SU-DHL-6 (cell line): ENCODE measurements around the gene RPS6KA2.

Experiments
- H2AFZ ChIP-seq: fragments of 200-600 bp; sonication (generic); 2 replicates; pipeline ENCODE4 v1.6.1; 2014; ENCODE audit warnings: low read depth, mild to moderate bottlenecking, moderate library complexity, mixed read lengths, antibody characterized with exemption, low read length; ENCODE audit not compliant: severe bottlenecking
- H3F3A ChIP-seq: fragments of 200-600 bp; shearing (Covaris generic); 2 replicates; pipeline ENCODE4 v1.6.0; 2016; ENCODE audit warnings: antibody characterized with exemption, mild to moderate bottlenecking; ENCODE audit not compliant: insufficient read depth
- H3K27ac ChIP-seq: fragments of 200-600 bp; sonication (generic); 2 replicates; pipeline ENCODE4 v1.5.1; 2016; ENCODE audit warnings: low read depth, mild to moderate bottlenecking, low read length, moderate library complexity, mixed read lengths
- H3K27me3 ChIP-seq: fragments of 200-600 bp; sonication (generic), shearing (Covaris generic); 2 replicates; pipeline ENCODE4 v1.6.0; 2014; ENCODE audit warnings: mild to moderate bottlenecking, low read length
- H3K36me3 ChIP-seq: fragments of 200-600 bp; sonication (generic); 2 replicates; pipeline ENCODE4 v1.6.1; 2014; ENCODE audit warnings: mild to moderate bottlenecking, low read length, mixed read lengths
- H3K4me2 ChIP-seq: fragments of 300-600, 200-600 bp; shearing (Covaris generic), sonication (generic); 2 replicates; pipeline ENCODE4 v1.6.0; 2014; ENCODE audit warnings: low read length, low read depth, mild to moderate bottlenecking; ENCODE audit not compliant: poor library complexity, severe bottlenecking
- H3K4me3 ChIP-seq: fragments of 200-600 bp; sonication (generic); 2 replicates; pipeline ENCODE4 v1.5.1; 2014; ENCODE audit warnings: antibody characterized with exemption, low read length, mild to moderate bottlenecking, mixed read lengths; ENCODE audit not compliant: insufficient read depth, poor library complexity, severe bottlenecking
- H3K79me2 ChIP-seq: fragments of 200-600 bp; sonication (generic); 2 replicates; pipeline ENCODE4 v1.6.1; 2014; ENCODE audit warnings: mild to moderate bottlenecking, low read length, moderate library complexity; ENCODE audit not compliant: insufficient read depth
- H3K9ac ChIP-seq: fragments of 200-600 bp; sonication (generic); 2 replicates; pipeline ENCODE4 v1.7.0; 2014; ENCODE audit warnings: mild to moderate bottlenecking, low read length
- H3K9me2 ChIP-seq: fragments of 200-600 bp; sonication (generic); replicated peaks from 2 replicates; pipeline ENCODE4 v1.6.1; 2014; ENCODE audit warnings: low read length; ENCODE audit not compliant: insufficient read depth
- H3K9me3 ChIP-seq: fragments of 200-600 bp; sonication (generic); 2 replicates; pipeline ENCODE4 v1.6.1; 2014; ENCODE audit warnings: low read length, mixed read lengths; ENCODE audit not compliant: insufficient read depth
- H4K20me1 ChIP-seq: fragments of 200-600 bp; sonication (generic); 2 replicates; pipeline ENCODE4 v1.6.1; 2014; ENCODE audit warnings: low read depth, mild to moderate bottlenecking, antibody characterized with exemption, low read length, moderate library complexity, mixed read lengths
- CTCF ChIP-seq: fragments of 200-600 bp; sonication (generic); IDR thresholded peaks from one replicate; pipeline ENCODE4 v1.5.1; 2017; ENCODE audit warnings: antibody characterized with exemption, mild to moderate bottlenecking, low read length, moderate library complexity; ENCODE audit not compliant: insufficient read depth, poor library complexity, severe bottlenecking
- EZH2phosphoT487 ChIP-seq: fragments of 200-600 bp; sonication (generic), shearing (Covaris generic); conservative IDR thresholded peaks from 2 replicates; pipeline ENCODE4 v1.6.1; 2018; ENCODE audit warnings: mild to moderate bottlenecking, antibody characterized with exemption, low read length, moderate library complexity, mixed read lengths

The RPS6KA2 gene

GRCh38 chr6:166578536-166579236 is 48.4 kb downstream of the RPS6KA2 start:
- Histone ChIP-seq H4K20me1 (no peaks in the 10 kb centered on the region), H3F3A (no peaks in the 10 kb centered on the region), H3K9me3 (no peaks in the 10 kb centered on the region), H3K4me3 (no peak overlapping the region), H3K4me2 (no peak overlapping the region), H2AFZ (no peak overlapping the region), H3K9ac (no peak overlapping the region), H3K36me3 (no peaks in the 10 kb centered on the region), H3K79me2 (no peaks in the 10 kb centered on the region), H3K27me3 (no peaks in the 10 kb centered on the region), H3K27ac (no peak overlapping the region), H3K9me2 (no peaks in the 10 kb centered on the region)
- TF ChIP-seq CTCF = no peak
- no peak for TF ChIP-seq EZH2phosphoT487

GRCh38 chr6:166575205-166575604 is 51.8 kb downstream of the RPS6KA2 start:
- H3K36me3 ChIP-seq = no peaks in the 10 kb centered on the region
- no peak overlapping the region for H3K4me2 ChIP-seq
- H3K4me3 ChIP-seq = no peak overlapping the region
- H3F3A ChIP-seq = no peaks in the 10 kb centered on the region
- no peaks in the 10 kb centered on the region for H3K79me2 ChIP-seq
- H2AFZ ChIP-seq = no peak overlapping the region
- H3K9me3 ChIP-seq = no peaks in the 10 kb centered on the region
- no peaks in the 10 kb centered on the region for H4K20me1 ChIP-seq
- H3K9me2 ChIP-seq = no peaks in the 10 kb centered on the region
- H3K9ac ChIP-seq = no peak overlapping the region
- TF ChIP-seq CTCF = no peak
- TF ChIP-seq EZH2phosphoT487 = no peak
- H3K27me3 ChIP-seq = no peaks in the 10 kb centered on the region
- no peak overlapping the region for H3K27ac ChIP-seq

- Histone ChIP-seq H3K27me3 (no peaks in the 10 kb centered on the region), H3F3A (no peaks in the 10 kb centered on the region), H4K20me1 (no peaks in the 10 kb centered on the region), H3K27ac (no peak overlapping the region), H3K9ac (no peak overlapping the region), H3K79me2 (no peaks in the 10 kb centered on the region), H3K9me2 (no peaks in the 10 kb centered on the region), H3K4me2 (no peak overlapping the region), H3K9me3 (no peaks in the 10 kb centered on the region), H3K36me3 (no peaks in the 10 kb centered on the region), H2AFZ (no peak overlapping the region), H3K4me3 (no peak overlapping the region)
- no peak for TF ChIP-seq EZH2phosphoT487
- TF ChIP-seq CTCF = no peak
Observed at GRCh38 chr6:166573511-166574216, 53.4 kb downstream of the RPS6KA2 start.
